RWPE1 (cell line): ENCODE results near the gene PKP2.

Experiments used
- CTCF ChIA-PET: fragments of 350-600 bp; sonication (Branson Sonifier 250); formaldehyde crosslinking; extraction: SDS; loops from one replicate; lab custom pipeline; 2021; lab: Yijun Ruan, JAX
- POLR2A ChIA-PET: fragments of 400-600 bp; formaldehyde crosslinking; extraction: SDS; loops from one replicate; lab custom pipeline; 2020; ENCODE audit warnings: antibody characterized with exemption; ENCODE audit not compliant: low non-redundant PET; lab: Yijun Ruan, JAX
- DNase-seq: peaks from one replicate; pipeline ENCODE4 v3.0.0; 2012; ENCODE audit warnings: low spot score
- H3K27ac ChIP-seq: fragments of 450-650 bp; 2 replicates; pipeline ENCODE4 v1.5.1; 2017
- TF ChIP-seq, protein P1 (sequence below): fragments of 450-650 bp; conservative IDR thresholded peaks from 2 replicates; pipeline ENCODE4 v1.5.1; 2017; ENCODE audit warnings: low read depth, mild to moderate bottlenecking

Gene PKP2

DNA sequence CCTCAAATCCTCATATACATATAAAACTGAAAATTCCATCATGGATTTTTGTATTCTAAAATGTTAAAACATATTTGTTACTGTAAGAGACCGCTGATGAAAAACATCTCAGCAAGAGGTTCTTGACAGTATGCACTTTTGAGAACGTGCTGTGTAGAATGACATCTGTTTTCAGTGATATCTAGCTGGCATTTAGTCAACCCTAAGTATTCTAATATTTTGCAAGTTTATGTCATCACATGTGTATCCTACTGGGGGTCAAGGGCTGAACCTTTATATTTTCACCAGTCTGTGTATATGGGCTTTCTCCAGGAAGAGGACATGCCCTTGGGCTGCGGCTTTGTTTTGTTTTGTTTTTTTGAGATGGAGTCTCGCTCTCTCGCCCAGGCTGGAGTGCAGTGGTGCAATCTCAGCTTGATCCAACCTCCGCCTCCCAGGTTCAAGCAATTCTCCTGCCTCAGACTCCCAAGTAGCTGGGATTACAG, 118.8 kb downstream of the PKP2 start:
- POLR2A ChIA-PET, result no interaction called here
- TF ChIP-seq, protein P1, sequence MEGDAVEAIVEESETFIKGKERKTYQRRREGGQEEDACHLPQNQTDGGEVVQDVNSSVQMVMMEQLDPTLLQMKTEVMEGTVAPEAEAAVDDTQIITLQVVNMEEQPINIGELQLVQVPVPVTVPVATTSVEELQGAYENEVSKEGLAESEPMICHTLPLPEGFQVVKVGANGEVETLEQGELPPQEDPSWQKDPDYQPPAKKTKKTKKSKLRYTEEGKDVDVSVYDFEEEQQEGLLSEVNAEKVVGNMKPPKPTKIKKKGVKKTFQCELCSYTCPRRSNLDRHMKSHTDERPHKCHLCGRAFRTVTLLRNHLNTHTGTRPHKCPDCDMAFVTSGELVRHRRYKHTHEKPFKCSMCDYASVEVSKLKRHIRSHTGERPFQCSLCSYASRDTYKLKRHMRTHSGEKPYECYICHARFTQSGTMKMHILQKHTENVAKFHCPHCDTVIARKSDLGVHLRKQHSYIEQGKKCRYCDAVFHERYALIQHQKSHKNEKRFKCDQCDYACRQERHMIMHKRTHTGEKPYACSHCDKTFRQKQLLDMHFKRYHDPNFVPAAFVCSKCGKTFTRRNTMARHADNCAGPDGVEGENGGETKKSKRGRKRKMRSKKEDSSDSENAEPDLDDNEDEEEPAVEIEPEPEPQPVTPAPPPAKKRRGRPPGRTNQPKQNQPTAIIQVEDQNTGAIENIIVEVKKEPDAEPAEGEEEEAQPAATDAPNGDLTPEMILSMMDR, result no peak
- no peak for DNase-seq
- CTCF ChIA-PET, result interaction anchor here (0.6 kb wide), 1 partner anchor 403 kb away, joined by 4 read pairs; no protein-coding TSS in a partner anchor
- H3K27ac ChIP-seq, result no peak overlapping the region

DNA sequence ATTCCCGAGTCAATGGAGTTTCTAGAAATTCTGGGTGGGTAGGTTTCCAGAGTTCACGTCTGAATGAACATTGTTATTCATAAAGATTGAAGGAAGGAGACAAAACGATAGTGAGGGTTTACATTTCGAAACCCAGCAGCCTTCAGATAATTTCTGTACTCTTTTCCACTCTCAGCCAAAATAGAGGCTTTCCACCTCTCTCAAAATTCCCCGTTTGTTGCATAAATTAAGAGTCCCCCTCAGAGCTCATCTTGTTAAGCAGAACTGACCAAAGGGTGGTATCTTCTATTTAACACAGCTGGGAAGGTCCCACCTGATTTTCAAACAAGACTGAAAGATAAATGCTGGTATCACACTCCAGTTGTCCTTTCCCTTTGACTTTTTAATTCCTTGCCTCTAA, 119.4 kb downstream of the PKP2 start:
- no peak for DNase-seq

DNA sequence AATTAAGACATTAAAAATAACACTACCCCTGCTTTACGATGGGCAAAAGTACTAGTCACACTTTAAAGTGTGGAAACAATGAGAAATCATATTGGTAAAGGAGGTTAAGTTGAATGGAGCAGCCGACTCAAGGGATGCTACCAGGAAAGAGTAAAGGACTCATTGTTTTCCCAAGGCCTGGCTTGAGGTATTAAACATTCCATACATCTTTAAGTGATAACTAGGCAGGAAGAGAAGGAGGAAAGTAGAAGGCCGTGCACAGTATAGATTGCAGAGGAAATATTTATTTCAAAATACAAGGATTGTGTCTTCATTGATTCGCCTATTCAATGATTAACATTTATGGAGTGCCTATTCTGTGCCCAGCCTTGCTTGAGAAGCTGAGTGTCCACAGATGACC, 120.3 kb downstream of the PKP2 start:
- H3K27ac ChIP-seq, result no peak overlapping the region
- no peak for DNase-seq
- CTCF ChIA-PET, result interaction anchor here (0.6 kb wide), 1 partner anchor 580 kb away, joined by 4 read pairs; no protein-coding TSS in a partner anchor
- POLR2A ChIA-PET, result no interaction called here
- TF ChIP-seq, protein P1, result no peak

More for the DNA sequence above, 119.4 kb downstream of the PKP2 start:
- TF ChIP-seq, protein P1, result no peak
- POLR2A ChIA-PET, result no interaction called here
- no peak overlapping the region for H3K27ac ChIP-seq
- CTCF ChIA-PET, result no interaction called here

DNA sequence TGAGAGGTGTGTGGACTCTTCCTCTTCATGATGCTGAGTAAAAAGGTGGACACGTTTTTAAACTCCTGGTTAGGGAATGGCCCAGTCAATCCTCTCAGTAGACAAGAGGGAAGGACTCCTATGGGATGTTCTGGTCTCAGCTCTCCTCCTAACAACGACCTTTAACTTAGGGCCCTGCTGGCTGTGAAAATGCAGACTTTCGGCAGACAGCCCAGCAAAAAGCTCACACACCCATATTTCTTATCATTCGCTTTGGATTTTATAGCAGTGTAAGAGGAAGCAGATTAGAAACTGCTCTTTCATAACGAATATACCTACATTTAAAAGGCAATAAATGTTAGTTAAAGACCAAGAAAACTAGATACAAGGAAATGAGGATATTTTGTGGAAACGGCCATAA, 122.9 kb downstream of the PKP2 start:
- CTCF ChIA-PET, result interaction anchor here (0.6 to 1.8 kb wide), 4 partner anchors 18 to 1260 kb away, joined by 3 to 6 read pairs (median 4); partner anchors contain the start of gene YARS2
- no peak for DNase-seq
- TF ChIP-seq, protein P1, result no peak
- POLR2A ChIA-PET, result no interaction called here
- H3K27ac ChIP-seq, result no peak overlapping the region

DNA sequence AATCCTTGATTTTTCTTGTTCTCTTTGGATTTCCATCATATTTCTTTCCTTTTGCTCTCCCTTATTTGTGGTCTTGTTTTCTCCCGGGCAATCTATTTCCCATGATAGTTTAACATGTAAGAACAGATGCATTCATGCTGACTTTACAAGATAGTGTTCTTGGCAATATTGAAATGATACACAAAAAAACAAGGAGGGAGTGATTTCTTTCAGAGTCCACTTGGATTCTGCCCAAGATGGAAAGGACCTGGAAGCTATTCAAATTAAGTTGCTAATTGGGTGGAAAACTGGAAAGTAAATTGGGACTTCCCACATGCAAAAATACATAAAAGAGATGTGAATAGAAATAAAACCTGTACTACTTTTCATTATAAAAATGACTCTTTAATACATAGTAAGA, 126.4 kb downstream of the PKP2 start:
- TF ChIP-seq, protein P1, result no peak
- CTCF ChIA-PET, result interaction anchor here (0.6 to 0.7 kb wide), 2 partner anchors 660 to 1512 kb away, joined by 3 to 4 read pairs; no protein-coding TSS in a partner anchor
- DNase-seq, result no peak
- no peak overlapping the region for H3K27ac ChIP-seq
- POLR2A ChIA-PET, result no interaction called here

DNA sequence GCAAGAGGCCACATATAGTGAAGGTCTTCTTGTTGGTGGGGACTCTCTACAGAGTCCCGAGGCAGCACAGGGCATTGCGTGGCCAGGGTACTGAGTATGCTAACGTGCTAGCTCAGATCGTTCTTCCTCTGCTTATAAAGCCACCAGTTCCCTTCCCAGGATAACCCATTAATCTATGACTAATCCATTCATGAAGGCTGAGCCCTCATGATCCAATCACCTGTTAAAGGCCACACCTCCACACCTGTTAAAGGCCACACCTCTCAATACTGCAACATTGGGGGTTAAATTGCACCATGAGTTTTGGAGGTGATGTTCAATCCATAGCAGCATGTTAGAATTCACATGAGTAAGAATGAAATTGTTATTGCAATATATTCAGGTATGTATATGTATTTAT, 128.1 kb downstream of the PKP2 start:
- TF ChIP-seq, protein P1, result no peak
- H3K27ac ChIP-seq, result no peak overlapping the region
- ChIA-PET CTCF (no interaction called here), POLR2A (no interaction called here)
- DNase-seq, result no peak
